GM12873 (cell line): Measurements from ENCODE around the gene IRGQ.
A peak's percentile ranks its signal among the peaks of the same experiment; 100 is the strongest.

Experiments used
- CTCF ChIP-seq: IDR thresholded peaks from 2 replicates; pipeline ENCODE4 v1.5.1; 2012; ENCODE audit warnings: low read depth, mild to moderate bottlenecking, moderate library complexity, low read length, control low read depth; ENCODE audit not compliant: insufficient read depth; ENCODE audit errors: missing control alignments

IRGQ gene

GRCh38 chr19:43544077-43544476 lies 51.9 kb downstream of the IRGQ start:
- TF ChIP-seq CTCF = no peak

- TF ChIP-seq CTCF = no peak
Measured at GRCh38 chr19:43541920-43542650, 53.8 kb downstream of the IRGQ start.

GRCh38 chr19:43540381-43540780 lies 55.6 kb downstream of the IRGQ start:
- no peak for TF ChIP-seq CTCF

GRCh38 chr19:43538922-43539321 lies 57.0 kb downstream of the IRGQ start:
- TF ChIP-seq CTCF = no peak

- peak; percentile 53 for TF ChIP-seq CTCF
Measured at GRCh38 chr19:43534816-43535761, 60.8 kb downstream of the IRGQ start.
